Activated CD4-positive, alpha-beta T cell treated with anti-CD3 and anti-CD28 coated beads for 36 hours (primary cell): ENCODE results near the gene MT2A. TPM values are rescaled to one million over a fixed set of nuclear protein-coding genes. Genes with fewer than 3 reads are reported as not detected.
"Not testable (repeated sequence)": the region's sequence is repeated elsewhere in the genome, so short reads cannot be mapped to it uniquely, and the experiment has no call there.

Experiments used
- ATAC-seq: fragments of 200-7000 bp; cut with Tn5 transposase; one replicate; pipeline ENCODE4 v1.10.0; 2021; ENCODE audit warnings: mild to moderate bottlenecking, moderate library complexity
- CTCF ChIA-PET: fragments of 350-600 bp; sonication (Branson Sonifier 250); formaldehyde crosslinking; loops from one replicate; lab custom pipeline; 2021; ENCODE audit warnings: antibody characterized with exemption; lab: Charles Lee
- POLR2A ChIA-PET: fragments of 350-600 bp; sonication (Branson Sonifier 250); formaldehyde crosslinking; loops from one replicate; lab custom pipeline; 2021; ENCODE audit warnings: antibody characterized with exemption, inconsistent platforms; lab: Charles Lee
- DNase-seq: peaks from one replicate; pipeline ENCODE4 v3.0.0-alpha.2; 2020
- H3K27ac Mint-ChIP-seq: one replicate; pipeline ENCODE4 v1.8.0; 2021; ENCODE audit warnings: mixed read lengths
- H3K27me3 Mint-ChIP-seq: one replicate; pipeline ENCODE4 v1.8.0; 2021; ENCODE audit warnings: mixed read lengths
- H3K36me3 Mint-ChIP-seq: one replicate; pipeline ENCODE4 v1.8.0; 2021; ENCODE audit warnings: low read depth, mixed read lengths
- H3K4me1 Mint-ChIP-seq: one replicate; pipeline ENCODE4 v1.8.0; 2021; ENCODE audit warnings: mixed read lengths
- H3K4me3 Mint-ChIP-seq: one replicate; pipeline ENCODE4 v1.8.0; 2021; ENCODE audit warnings: mild to moderate bottlenecking, moderate library complexity, mixed read lengths
- H3K9me3 Mint-ChIP-seq: one replicate; pipeline ENCODE4 v1.8.0; 2021; ENCODE audit warnings: low read depth, mixed read lengths
- intact Hi-C, 2 experiments: fragments of 100-400 bp; cut with DNase I in 1 of 2; cut with micrococcal nuclease in 1 of 2; formaldehyde crosslinking; loops; one replicate each; pipeline versions ENCODE4 v1.14.2 to v1.15.1; 2022 to 2024; cut with DNase I, micrococcal nuclease
- total RNA-seq, 2 experiments: library from RNA; stranded (reverse); gene quantifications; one replicate each; pipeline ENCODE4 v1.2.3, GENCODE V29; 2021

MT2A gene
- total RNA-seq, 2 experiments from 2014 or later, result 114 to 380 TPM

DNA sequence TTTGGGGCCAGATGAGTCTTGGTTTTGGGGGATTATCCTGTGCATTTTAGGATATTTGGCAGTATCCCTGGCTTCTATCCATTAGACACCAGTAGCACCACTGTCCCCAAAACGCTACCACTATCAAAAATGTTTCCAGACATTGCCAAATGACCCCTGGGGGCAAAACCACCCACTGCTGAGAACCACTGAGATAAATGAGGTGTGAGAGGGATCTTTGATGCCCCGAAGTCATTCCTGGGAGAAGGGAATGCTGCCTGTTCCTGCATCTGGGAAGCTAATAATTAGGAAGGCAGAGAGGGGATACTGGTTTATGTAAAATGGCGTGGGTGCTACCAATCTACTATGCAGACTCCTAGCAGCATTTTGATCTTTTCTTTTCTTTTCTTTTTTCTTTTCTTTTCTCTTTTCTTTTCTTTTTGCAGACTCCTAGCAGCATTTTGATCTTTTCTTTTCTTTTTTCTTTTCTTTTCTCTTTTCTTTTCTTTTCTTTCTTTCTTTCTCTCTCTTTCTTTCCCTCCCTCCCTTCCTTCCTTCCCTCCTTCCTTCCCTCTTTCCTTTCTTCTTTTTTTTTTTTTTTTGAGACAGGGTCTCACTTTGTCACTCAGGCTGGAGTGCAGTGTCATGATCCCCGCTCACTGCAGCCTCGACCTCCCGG is 27.9 kb upstream of the MT2A start:
- DNase-seq (no peak), ATAC-seq (no peak)
- POLR2A ChIA-PET, result no interaction called here
- H3K4me3 Mint-ChIP-seq, result no peak overlapping the region
- H3K27ac Mint-ChIP-seq, result no peak overlapping the region
- intact Hi-C loops, result no loop called here
- no peaks in the 10 kb centered on the region for H3K36me3 Mint-ChIP-seq
- H3K4me1 Mint-ChIP-seq, result peaks cover 4% of the 10 kb centered on the region
- peaks cover 2% of the 10 kb centered on the region for H3K27me3 Mint-ChIP-seq
- H3K9me3 Mint-ChIP-seq, result no peaks in the 10 kb centered on the region
- CTCF ChIA-PET, result interaction anchor here (1.4 kb wide), 1 partner anchor 122 kb away, joined by 6 read pairs; no protein-coding TSS in a partner anchor

DNA sequence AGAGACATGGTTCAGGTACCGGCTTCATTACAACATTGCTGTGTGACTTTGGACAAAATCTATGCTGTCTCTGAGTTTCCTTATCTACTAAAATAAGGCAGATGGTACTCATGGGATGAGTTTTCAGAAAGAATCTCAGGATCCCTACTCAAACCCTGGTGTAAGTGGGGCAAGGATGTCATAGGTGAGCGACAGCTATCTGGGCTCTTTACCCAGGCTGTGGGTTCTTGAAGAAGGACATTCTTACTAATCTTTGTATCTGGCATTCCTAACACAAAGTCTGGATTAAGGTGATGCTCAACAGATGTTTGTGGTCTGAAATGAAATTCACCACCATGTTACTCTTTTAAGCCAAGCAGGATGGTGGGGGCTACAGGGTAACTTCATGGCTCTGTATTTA is 25.5 kb upstream of the MT2A start:
- not testable (repeated sequence) for H3K4me1 Mint-ChIP-seq, H3K4me3 Mint-ChIP-seq
- POLR2A ChIA-PET, result interaction anchor here (0.6 kb wide), 1 partner anchor 25 kb away, joined by 3 read pairs; the partner anchor contains the start of gene MT2A

DNA sequence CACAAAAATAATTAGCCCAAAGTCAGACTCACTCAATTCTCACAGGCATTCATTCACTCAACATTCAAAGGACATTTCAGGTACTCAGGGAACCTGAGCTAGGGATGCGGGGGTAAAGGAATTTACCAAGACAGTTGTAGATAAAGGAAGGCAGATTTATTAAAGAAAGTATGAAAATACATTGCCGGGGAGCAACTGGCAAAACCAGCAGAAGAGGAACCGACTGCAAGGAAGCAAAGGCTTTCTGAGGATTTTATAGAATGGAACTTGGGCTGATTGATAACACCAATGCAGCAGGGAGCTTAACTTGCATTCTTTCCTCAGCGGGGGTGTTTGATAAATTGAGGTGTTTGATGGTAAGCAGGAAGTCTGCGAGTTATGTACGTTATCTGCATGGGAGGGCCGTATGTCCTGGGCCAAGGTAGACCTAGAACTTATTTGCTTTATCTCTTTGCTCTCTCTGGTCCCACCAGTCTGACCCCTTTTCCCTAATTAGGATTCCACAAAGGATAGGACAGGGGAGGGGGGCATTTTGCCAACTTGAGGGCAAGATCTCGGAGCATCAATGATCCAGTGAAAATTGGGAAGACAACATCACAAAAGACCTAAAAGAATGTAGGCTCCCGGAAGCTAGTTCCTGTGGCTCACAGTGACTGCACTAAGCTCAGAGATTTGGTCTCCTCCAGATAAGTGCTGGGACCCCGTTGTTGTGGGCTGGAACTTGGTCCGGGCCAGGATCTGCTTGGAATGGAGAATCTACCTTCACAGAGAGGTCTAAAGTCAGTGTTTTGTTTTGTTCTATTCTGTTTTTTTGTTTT is 24.8 kb upstream of the MT2A start:
- DNase-seq, result no peak
- ChIA-PET CTCF (interaction anchor here (2.1 kb wide), 1 partner anchor 117 kb away, joined by 5 read pairs; no protein-coding TSS in a partner anchor), POLR2A (interaction anchor here (0.6 kb wide), 1 partner anchor 25 kb away, joined by 3 read pairs; the partner anchor contains the start of gene MT2A)
- no peaks in the 10 kb centered on the region for H3K4me1 Mint-ChIP-seq
- H3K9me3 Mint-ChIP-seq, result no peaks in the 10 kb centered on the region
- no peak overlapping the region for H3K4me3 Mint-ChIP-seq
- intact Hi-C loops, result no loop called here
- H3K36me3 Mint-ChIP-seq, result no peaks in the 10 kb centered on the region
- ATAC-seq, result no peak
- no peak overlapping the region for H3K27ac Mint-ChIP-seq
- peaks cover 8% of the 10 kb centered on the region for H3K27me3 Mint-ChIP-seq

More for the DNA sequence above, 25.5 kb upstream of the MT2A start:
- H3K27ac Mint-ChIP-seq, H3K9me3 Mint-ChIP-seq, H3K36me3 Mint-ChIP-seq, intact Hi-C loops, DNase-seq, H3K27me3 Mint-ChIP-seq, ATAC-seq: not testable (repeated sequence)
- CTCF ChIA-PET, result interaction anchor here (2.1 kb wide), 1 partner anchor 118 kb away, joined by 5 read pairs; no protein-coding TSS in a partner anchor

- H3K9me3 Mint-ChIP-seq, result no peaks in the 10 kb centered on the region
- H3K36me3 Mint-ChIP-seq, result no peaks in the 10 kb centered on the region
- no peak overlapping the region for H3K4me3 Mint-ChIP-seq
- POLR2A ChIA-PET, result no interaction called here
- H3K27ac Mint-ChIP-seq, result no peak overlapping the region
- ATAC-seq (no peak), DNase-seq (no peak)
- peaks cover 4% of the 10 kb centered on the region for H3K4me1 Mint-ChIP-seq
- intact Hi-C loops, result no loop called here
- CTCF ChIA-PET, result interaction anchor here (1.7 to 1.8 kb wide), 2 partner anchors 8 to 16 kb away, joined by 6 read pairs; no protein-coding TSS in a partner anchor
- H3K27me3 Mint-ChIP-seq, result peaks cover 13% of the 10 kb centered on the region
Observed at GRCh38 chr16:56584276-56584675, 24.1 kb upstream of the MT2A start.

DNA sequence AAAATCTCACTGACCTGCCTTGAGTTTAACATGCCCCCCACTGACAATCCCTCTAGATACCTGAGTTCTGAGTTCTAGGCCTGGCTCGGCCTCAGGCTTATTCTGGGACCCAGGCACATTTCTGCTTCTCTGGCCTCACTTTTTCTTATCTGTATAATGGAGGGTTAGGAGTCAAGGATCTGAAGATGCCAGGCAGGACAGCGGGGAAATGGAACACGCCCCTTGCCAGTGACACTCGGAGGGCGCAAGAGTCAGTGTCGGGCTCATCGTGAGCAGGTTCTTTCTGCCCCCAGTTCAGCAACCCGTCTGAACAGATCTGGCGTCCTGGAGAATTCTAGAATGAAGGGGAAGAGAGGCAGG is 19.6 kb upstream of the MT2A start:
- H3K9me3 Mint-ChIP-seq, result no peaks in the 10 kb centered on the region
- intact Hi-C loops, result no loop called here
- POLR2A ChIA-PET, result no interaction called here
- no peaks in the 10 kb centered on the region for H3K36me3 Mint-ChIP-seq
- peak; percentile 13 for ATAC-seq
- H3K4me1 Mint-ChIP-seq, result peaks cover 10% of the 10 kb centered on the region
- H3K27me3 Mint-ChIP-seq, result peaks cover 21% of the 10 kb centered on the region
- H3K4me3 Mint-ChIP-seq, result peak overlapping the region; percentile 75
- CTCF ChIA-PET, result interaction anchor here (0.9 kb wide), 1 partner anchor 17 kb away, joined by 3 read pairs; no protein-coding TSS in a partner anchor
- peak overlapping the region; percentile 77 for H3K27ac Mint-ChIP-seq
- DNase-seq, result no peak

DNA sequence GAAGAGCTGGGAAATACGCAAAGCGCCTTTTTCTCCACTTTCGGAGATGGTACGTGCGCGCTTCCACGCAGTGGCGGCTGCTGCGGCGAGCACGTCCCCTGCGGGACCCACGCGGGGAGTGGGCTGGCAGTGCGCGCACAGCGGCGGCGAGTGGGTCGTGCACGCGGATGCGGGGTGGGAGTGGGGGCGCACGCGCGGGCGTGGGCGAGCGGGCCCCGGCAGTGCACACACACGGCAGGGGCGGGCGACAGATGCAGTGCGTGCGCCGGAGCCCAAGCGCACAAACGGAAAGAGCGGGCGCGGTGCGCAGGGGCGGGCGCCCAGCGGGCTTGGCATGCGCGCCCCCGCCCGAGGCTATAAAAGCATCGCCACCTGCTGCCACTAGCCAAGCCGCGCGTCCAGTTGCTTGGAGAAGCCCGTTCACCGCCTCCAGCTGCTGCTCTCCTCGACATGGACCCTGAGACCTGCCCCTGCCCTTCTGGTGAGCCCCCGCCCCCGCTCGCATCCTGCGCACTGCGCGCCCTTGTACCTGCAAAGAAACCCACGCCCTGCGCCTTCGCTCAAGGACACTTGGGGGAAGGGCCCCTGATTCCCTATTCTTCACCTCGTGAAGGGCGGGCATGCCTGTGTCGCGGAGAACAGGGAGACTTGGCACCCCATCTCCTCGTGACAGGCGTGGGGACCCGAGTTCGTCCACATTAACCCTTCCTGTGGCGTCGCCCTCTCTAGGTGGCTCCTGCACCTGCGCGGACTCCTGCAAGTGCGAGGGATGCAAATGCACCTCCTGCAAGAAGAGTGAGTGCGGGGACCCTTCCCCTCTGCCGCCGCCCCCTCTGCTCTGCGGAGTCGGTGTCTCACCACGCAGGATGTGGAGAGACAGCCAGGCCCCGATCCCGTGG is 19.0 kb upstream of the MT2A start, which contains the start of gene MT3:
Gene MT3 (plus strand): TSS at position 388 of the 899 bp plus-strand sequence. CDS start 63 bp downstream, at position 451.
- peak; percentile 87 for ATAC-seq
- peaks cover 10% of the 10 kb centered on the region for H3K4me1 Mint-ChIP-seq
- ChIA-PET POLR2A (no interaction called here), CTCF (interaction anchor here (0.6 to 0.9 kb wide), 2 partner anchors 16 to 45 kb away, joined by 3 to 4 read pairs; no protein-coding TSS in a partner anchor)
- peak; percentile 72 for DNase-seq
- H3K9me3 Mint-ChIP-seq, result no peaks in the 10 kb centered on the region
- intact Hi-C loops, result no loop called here
- peaks cover 21% of the 10 kb centered on the region for H3K27me3 Mint-ChIP-seq
- H3K4me3 Mint-ChIP-seq, result peak within 1 kb of the TSS; percentile 75
- peak within 1 kb of the TSS; percentile 77 for H3K27ac Mint-ChIP-seq
- no peaks in the 10 kb centered on the region for H3K36me3 Mint-ChIP-seq

- Mint-ChIP-seq H3K9me3 (no peaks in the 10 kb centered on the region), H3K4me3 (no peak overlapping the region), H3K27ac (no peak overlapping the region), H3K4me1 (peaks cover 10% of the 10 kb centered on the region), H3K27me3 (peaks cover 20% of the 10 kb centered on the region), H3K36me3 (no peaks in the 10 kb centered on the region)
- intact Hi-C loops, result no loop called here
- DNase-seq, result no peak
- ChIA-PET POLR2A (no interaction called here), CTCF (interaction anchor here (0.6 to 2.0 kb wide), 9 partner anchors 9 to 648 kb away, joined by 3 to 13 read pairs (median 4); no protein-coding TSS in a partner anchor)
- no peak for ATAC-seq
Observed at GRCh38 chr16:56591377-56592060, 16.9 kb upstream of the MT2A start.

DNA sequence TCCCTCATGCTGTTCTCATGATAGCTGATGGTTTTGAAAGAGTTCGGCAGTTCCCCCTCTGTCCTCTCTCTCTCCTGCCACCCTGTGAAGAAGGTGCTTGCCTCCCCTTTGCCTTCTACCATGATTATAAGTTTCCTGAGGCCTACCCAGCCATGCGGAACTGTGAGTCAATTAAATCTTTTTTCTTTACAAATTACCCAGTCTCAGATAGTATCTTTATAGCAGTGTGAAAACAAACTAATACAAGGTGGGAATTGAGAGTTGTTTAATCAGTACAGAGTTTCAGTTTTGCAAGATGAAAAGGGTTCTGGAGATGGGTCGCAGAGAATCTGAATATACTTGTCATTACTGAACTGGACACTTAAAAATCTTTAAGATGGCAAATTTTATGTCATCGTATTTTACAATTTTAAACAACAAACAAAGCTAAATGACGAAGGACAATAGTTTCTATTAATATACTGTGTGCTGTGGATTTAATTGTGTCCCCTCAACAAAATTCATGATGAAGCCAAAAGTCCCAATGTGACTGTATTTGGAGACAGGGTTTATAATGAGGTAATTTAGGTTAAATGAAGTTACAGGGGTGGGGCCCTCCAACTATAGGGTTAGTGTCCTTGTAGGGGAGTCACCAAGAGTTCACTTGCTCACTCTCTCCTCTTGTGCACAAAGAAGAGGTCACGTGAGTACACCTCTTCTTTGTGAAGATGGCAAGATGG is 14.7 kb upstream of the MT2A start:
- no peak overlapping the region for H3K4me3 Mint-ChIP-seq
- DNase-seq (no peak), ATAC-seq (no peak)
- H3K27ac Mint-ChIP-seq, result no peak overlapping the region
- H3K9me3 Mint-ChIP-seq, result no peaks in the 10 kb centered on the region
- ChIA-PET CTCF (no interaction called here), POLR2A (no interaction called here)
- no peaks in the 10 kb centered on the region for H3K36me3 Mint-ChIP-seq
- intact Hi-C loops, result no loop called here
- H3K27me3 Mint-ChIP-seq, result peaks cover 13% of the 10 kb centered on the region
- peaks cover 14% of the 10 kb centered on the region for H3K4me1 Mint-ChIP-seq

DNA sequence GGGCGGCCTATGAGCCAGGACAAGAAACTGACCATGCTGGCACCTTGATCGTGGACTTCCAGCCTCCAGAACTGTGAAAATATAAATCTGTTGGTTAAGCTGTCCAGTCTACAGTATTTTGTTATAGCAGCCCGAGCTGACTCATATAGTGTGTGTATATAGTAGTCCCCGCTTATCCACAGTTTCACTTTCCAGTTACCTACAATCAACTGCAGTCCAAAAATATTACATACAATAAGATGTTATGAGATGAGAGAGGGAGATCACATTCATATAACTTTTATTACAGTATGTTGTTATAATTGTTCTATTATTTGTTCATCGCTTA is 14.1 kb upstream of the MT2A start:
- H3K27ac Mint-ChIP-seq, result no peak overlapping the region
- POLR2A ChIA-PET, result no interaction called here

More for the DNA sequence above, 14.1 kb upstream of the MT2A start:
- no peaks in the 10 kb centered on the region for H3K36me3 Mint-ChIP-seq
- no peaks in the 10 kb centered on the region for H3K9me3 Mint-ChIP-seq
- ATAC-seq, result no peak
- DNase-seq, result no peak
- H3K4me1 Mint-ChIP-seq, result peaks cover 11% of the 10 kb centered on the region
- H3K4me3 Mint-ChIP-seq, result no peak overlapping the region
- CTCF ChIA-PET, result no interaction called here
- peaks cover 10% of the 10 kb centered on the region for H3K27me3 Mint-ChIP-seq
- intact Hi-C loops, result no loop called here
